MCF 10A (cell line): ENCODE results near the gene RFX1. TPM values are rescaled to one million over a fixed set of nuclear protein-coding genes. Genes with fewer than 3 reads are reported as not detected.

ENCODE experiments used
- BruUV-seq: library from RNA; stranded (reverse); fragments of 400-500 nt; replicated peaks from 2 replicates; lab custom pipeline; 2021; lab: Mats Ljungman, UMichigan
- CTCF ChIA-PET: fragments of 300-600 bp; sonication (Branson Sonifier 250); formaldehyde crosslinking; extraction: SDS; loops from one replicate; lab custom pipeline; 2021; ENCODE audit warnings: antibody characterized with exemption, inconsistent platforms; lab: Yijun Ruan, JAX
- POLR2A ChIA-PET: fragments of 300-600, 350-650 bp; sonication (Branson Sonifier 250); formaldehyde crosslinking; extraction: SDS; loops from one replicate; lab custom pipeline; 2020; ENCODE audit warnings: antibody characterized with exemption, inconsistent platforms; lab: Yijun Ruan, JAX
- DNase-seq: peaks from one replicate; pipeline ENCODE4 v3.0.0-alpha.2; 2018; ENCODE audit not compliant: unreplicated experiment
- H3K27ac Mint-ChIP-seq: one replicate; pipeline ENCODE4 v1.8.0; 2022; ENCODE audit warnings: mild to moderate bottlenecking, low read depth, mixed read lengths; ENCODE audit not compliant: unreplicated experiment
- H3K27me3 Mint-ChIP-seq: one replicate; pipeline ENCODE4 v1.8.0; 2022; ENCODE audit warnings: mixed read lengths; ENCODE audit not compliant: insufficient read depth, unreplicated experiment
- H3K36me3 Mint-ChIP-seq: one replicate; pipeline ENCODE4 v1.8.0; 2022; ENCODE audit warnings: mild to moderate bottlenecking, moderate library complexity, mixed read lengths; ENCODE audit not compliant: insufficient read depth, unreplicated experiment
- H3K4me1 Mint-ChIP-seq: one replicate; pipeline ENCODE4 v1.8.0; 2022; ENCODE audit warnings: mixed read lengths; ENCODE audit not compliant: insufficient read depth, unreplicated experiment
- H3K4me3 Mint-ChIP-seq: one replicate; pipeline ENCODE4 v1.8.0; 2022; ENCODE audit warnings: mild to moderate bottlenecking, moderate library complexity, mixed read lengths; ENCODE audit not compliant: unreplicated experiment
- H3K9me3 Mint-ChIP-seq: one replicate; pipeline ENCODE4 v1.8.0; 2022; ENCODE audit warnings: mixed read lengths; ENCODE audit not compliant: unreplicated experiment
- intact Hi-C: fragments of 100-400 bp; cut with micrococcal nuclease; formaldehyde crosslinking; loops from 2 replicates; pipeline ENCODE4 v1.14.1; 2022
- total RNA-seq: library from RNA; stranded (reverse); gene quantifications from 2 replicates; pipeline ENCODE4 v1.2.3, GENCODE V29; 2022
- TF ChIP-seq, protein P1 (sequence below): fragments of 200-600 bp; IDR thresholded peaks from one replicate; pipeline ENCODE4 v1.8.0; 2022; ENCODE audit warnings: antibody characterized with exemption, mild to moderate bottlenecking; ENCODE audit not compliant: unreplicated experiment

Gene RFX1
- total RNA-seq, 1 experiment from 2014 or later = 16.8 TPM

DNA sequence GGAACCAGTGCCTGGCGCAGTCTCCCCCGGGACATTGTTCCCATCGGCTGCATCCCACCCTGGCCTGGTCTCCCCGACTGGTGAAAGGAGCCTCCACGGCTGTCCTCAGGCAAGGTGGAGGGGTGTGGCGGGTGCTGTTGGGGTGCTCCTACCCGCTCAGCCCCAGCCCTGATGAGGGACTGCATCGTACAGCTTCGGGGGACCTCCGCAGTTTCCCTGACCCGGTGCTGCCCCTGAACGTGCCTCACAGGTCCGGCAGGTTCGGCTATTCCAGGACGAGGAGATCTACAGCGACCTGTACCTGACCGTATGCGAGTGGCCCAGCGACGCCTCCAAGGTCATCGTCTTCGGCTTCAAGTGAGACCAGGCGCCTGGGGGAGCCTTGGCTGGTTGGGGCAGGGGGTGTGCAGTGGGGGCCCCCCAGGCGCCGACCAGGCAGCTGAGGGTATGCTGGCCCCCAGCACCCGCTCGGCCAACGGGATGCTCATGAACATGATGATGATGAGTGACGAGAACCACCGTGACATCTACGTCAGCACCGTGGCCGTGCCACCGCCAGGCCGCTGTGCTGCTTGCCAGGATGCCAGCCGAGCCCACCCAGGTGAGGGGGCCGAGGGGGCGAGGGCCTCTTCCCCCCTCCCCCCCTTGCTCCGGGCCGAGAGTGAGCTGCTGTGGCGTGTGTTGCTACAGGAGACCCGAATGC is 50.3 kb downstream of the RFX1 start:
- H3K4me3 Mint-ChIP-seq = no peak overlapping the region
- intact Hi-C loops = no loop called here
- peaks cover 9% of the 10 kb centered on the region for H3K4me1 Mint-ChIP-seq
- CTCF ChIA-PET = interaction anchor here (1.1 to 1.8 kb wide), 2 partner anchors 97 to 117 kb away, joined by 3 to 7 read pairs; partner anchors contain the start of gene MISP3
- peaks cover 40% of the 10 kb centered on the region for H3K36me3 Mint-ChIP-seq
- no peak for DNase-seq
- TF ChIP-seq, protein P1, sequence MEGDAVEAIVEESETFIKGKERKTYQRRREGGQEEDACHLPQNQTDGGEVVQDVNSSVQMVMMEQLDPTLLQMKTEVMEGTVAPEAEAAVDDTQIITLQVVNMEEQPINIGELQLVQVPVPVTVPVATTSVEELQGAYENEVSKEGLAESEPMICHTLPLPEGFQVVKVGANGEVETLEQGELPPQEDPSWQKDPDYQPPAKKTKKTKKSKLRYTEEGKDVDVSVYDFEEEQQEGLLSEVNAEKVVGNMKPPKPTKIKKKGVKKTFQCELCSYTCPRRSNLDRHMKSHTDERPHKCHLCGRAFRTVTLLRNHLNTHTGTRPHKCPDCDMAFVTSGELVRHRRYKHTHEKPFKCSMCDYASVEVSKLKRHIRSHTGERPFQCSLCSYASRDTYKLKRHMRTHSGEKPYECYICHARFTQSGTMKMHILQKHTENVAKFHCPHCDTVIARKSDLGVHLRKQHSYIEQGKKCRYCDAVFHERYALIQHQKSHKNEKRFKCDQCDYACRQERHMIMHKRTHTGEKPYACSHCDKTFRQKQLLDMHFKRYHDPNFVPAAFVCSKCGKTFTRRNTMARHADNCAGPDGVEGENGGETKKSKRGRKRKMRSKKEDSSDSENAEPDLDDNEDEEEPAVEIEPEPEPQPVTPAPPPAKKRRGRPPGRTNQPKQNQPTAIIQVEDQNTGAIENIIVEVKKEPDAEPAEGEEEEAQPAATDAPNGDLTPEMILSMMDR = no peak
- no peaks in the 10 kb centered on the region for H3K27me3 Mint-ChIP-seq
- no peaks in the 10 kb centered on the region for H3K9me3 Mint-ChIP-seq
- H3K27ac Mint-ChIP-seq = no peak overlapping the region
- no TSS peak for BruUV-seq
- POLR2A ChIA-PET = no interaction called here

DNA sequence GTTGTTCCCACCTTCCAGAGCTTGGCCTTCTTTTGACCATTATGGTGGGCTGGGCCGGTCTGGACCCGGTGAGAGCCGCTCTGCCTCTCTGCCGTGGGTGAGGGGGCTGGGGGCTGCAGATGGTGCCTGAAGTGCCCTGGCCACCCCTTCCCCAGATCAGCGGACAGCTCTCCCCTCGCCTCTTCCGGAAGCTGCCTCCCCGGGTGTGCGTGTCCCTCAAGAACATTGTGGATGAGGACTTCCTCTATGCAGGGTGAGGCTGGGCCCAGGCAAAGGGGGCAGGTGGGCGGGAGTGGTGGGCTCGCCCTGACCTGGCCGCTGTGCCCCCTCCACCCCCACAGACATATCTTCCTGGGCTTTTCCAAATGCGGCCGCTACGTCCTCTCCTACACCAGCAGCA is 51.9 kb downstream of the RFX1 start:
- Mint-ChIP-seq H3K4me3 (no peak overlapping the region), H3K9me3 (no peaks in the 10 kb centered on the region), H3K27ac (no peak overlapping the region), H3K4me1 (peaks cover 9% of the 10 kb centered on the region), H3K27me3 (no peaks in the 10 kb centered on the region), H3K36me3 (peaks cover 24% of the 10 kb centered on the region)
- ChIA-PET CTCF (interaction anchor here (0.6 to 1.8 kb wide), 7 partner anchors 43 to 552 kb away, joined by 3 to 7 read pairs (median 3); partner anchors contain the start of gene MISP3), POLR2A (no interaction called here)
- DNase-seq = no peak
- intact Hi-C loops = no loop called here
- BruUV-seq = no TSS peak
- TF ChIP-seq, protein P1 = no peak

DNA sequence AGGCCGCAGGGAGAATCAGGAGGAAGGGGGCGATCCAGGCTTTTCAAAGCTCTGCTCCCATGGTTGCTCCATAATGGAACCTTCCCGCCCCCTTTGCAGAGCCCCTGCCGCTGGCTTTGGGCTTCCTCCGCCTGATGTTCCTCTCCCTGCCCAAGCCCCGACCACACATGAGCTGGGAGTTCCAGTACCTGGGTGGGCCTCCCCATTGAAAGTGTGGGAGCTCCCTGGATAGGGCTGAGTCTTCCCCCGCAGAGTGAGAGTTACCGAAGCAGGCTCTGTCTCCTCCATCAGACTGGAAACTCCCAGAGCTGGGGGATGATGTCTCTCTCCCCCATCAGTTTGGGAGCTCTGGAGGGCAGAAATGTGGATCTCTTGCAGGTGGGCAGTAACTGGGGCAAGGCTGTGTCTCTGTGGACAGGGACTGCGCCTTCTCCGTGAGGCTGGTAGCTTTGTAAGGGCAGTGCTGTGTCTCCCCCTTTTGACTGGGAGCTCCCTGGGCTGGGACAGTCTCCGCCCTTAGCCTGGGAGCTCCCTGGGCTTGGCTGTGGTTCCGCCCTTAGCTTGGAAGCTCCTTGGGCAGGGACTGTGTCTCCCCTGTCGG is 53.1 kb downstream of the RFX1 start:
- DNase-seq = peak; percentile 71
- H3K36me3 Mint-ChIP-seq = peaks cover 20% of the 10 kb centered on the region
- TF ChIP-seq, protein P1 = no peak
- ChIA-PET POLR2A (interaction anchor here (0.6 to 2.7 kb wide), 10 partner anchors 19 to 428 kb away, joined by 3 to 12 read pairs (median 3); partner anchors contain the start of genes ADGRE5, IL27RA and RFX1), CTCF (interaction anchor here (0.6 to 1.5 kb wide), 10 partner anchors 11 to 182 kb away, joined by 3 to 5 read pairs (median 3); no protein-coding TSS in a partner anchor)
- H3K27ac Mint-ChIP-seq = peak overlapping the region; percentile 63
- intact Hi-C loops = loop anchor here (2.0 kb wide), 1 partner anchor 72 kb away; no protein-coding TSS in a partner anchor
- H3K4me3 Mint-ChIP-seq = peak overlapping the region; percentile 89
- no TSS peak for BruUV-seq
- H3K9me3 Mint-ChIP-seq = no peaks in the 10 kb centered on the region
- peaks cover 9% of the 10 kb centered on the region for H3K4me1 Mint-ChIP-seq
- no peaks in the 10 kb centered on the region for H3K27me3 Mint-ChIP-seq
